Fibroblast of lung (primary cell): ENCODE results near the gene LY6G6F. TPM values are rescaled to one million over a fixed set of nuclear protein-coding genes. Genes with fewer than 3 reads are reported as not detected.
A peak's percentile ranks its signal among the peaks of the same experiment; 100 is the strongest.

Source experiments
- DNase-seq, 2 donors: peaks; one replicate each; pipeline versions ENCODE4 v3.0.0 to v3.0.0-alpha.2; 2010; ENCODE audit warnings: low read depth in 2 of 2
- H2AFZ ChIP-seq: 2 replicates; pipeline ENCODE4 v1.5.1; 2012; ENCODE audit warnings: low read length, control low read depth, inconsistent platforms
- H3K27ac ChIP-seq: 2 replicates; pipeline ENCODE4 v1.5.1; 2011; ENCODE audit warnings: low read length, control low read depth; ENCODE audit not compliant: insufficient read depth
- H3K27me3 ChIP-seq: 2 replicates; pipeline ENCODE4 v1.5.1; 2011; ENCODE audit warnings: mild to moderate bottlenecking, low read length; ENCODE audit not compliant: control insufficient read depth, insufficient read depth
- H3K36me3 ChIP-seq: 2 replicates; pipeline ENCODE4 v1.5.1; 2011; ENCODE audit warnings: low read length; ENCODE audit not compliant: control insufficient read depth, insufficient read depth
- H3K4me1 ChIP-seq: 2 replicates; pipeline ENCODE4 v1.5.1; 2011; ENCODE audit warnings: low read length; ENCODE audit not compliant: control insufficient read depth, insufficient read depth; ENCODE audit errors: extremely low read depth
- H3K4me2 ChIP-seq: 2 replicates; pipeline ENCODE4 v1.5.1; 2011; ENCODE audit warnings: low read length, control low read depth; ENCODE audit not compliant: insufficient read depth; ENCODE audit errors: extremely low read depth
- H3K4me3 ChIP-seq, 4 experiments: fragments of 200-600 bp in 1 of 4; sonication (generic) in 1 of 4; replicated peaks in 1 of 4; 2 replicates each; pipeline ENCODE4 v1.5.1; 2011 to 2016; ENCODE audit warnings: low read length in 4 of 4, low read depth in 3 of 4, mild to moderate bottlenecking in 3 of 4, control low read depth in 2 of 4, inconsistent platforms in 1 of 4, mixed read lengths in 1 of 4; ENCODE audit not compliant: insufficient read depth in 1 of 4; ENCODE audit errors: control extremely low read depth in 1 of 4
- H3K79me2 ChIP-seq: 2 replicates; pipeline ENCODE4 v1.5.1; 2012; ENCODE audit warnings: mild to moderate bottlenecking, low read length, inconsistent platforms; ENCODE audit not compliant: control insufficient read depth, insufficient read depth
- H3K9ac ChIP-seq: 2 replicates; pipeline ENCODE4 v1.5.1; 2011; ENCODE audit warnings: mild to moderate bottlenecking, low read length, control low read depth; ENCODE audit not compliant: insufficient read depth
- H3K9me3 ChIP-seq: 2 replicates; pipeline ENCODE4 v1.5.1; 2012; ENCODE audit warnings: low read depth, low read length; ENCODE audit not compliant: control insufficient read depth, insufficient read depth
- H4K20me1 ChIP-seq: 2 replicates; pipeline ENCODE4 v1.5.1; 2011; ENCODE audit warnings: low read length; ENCODE audit not compliant: control insufficient read depth, insufficient read depth; ENCODE audit errors: extremely low read depth
- CTCF ChIP-seq, 2 donors: IDR thresholded peaks in 1 of 2; conservative IDR thresholded peaks in 1 of 2; 1 replicate in 1 of 2; 2 replicates in 1 of 2; pipeline ENCODE4 v1.5.1; 2011 to 2012; ENCODE audit warnings: low read length in 2 of 2, control low read depth in 1 of 2, inconsistent platforms in 1 of 2, low read depth in 1 of 2, mild to moderate bottlenecking in 1 of 2
- EZH2 ChIP-seq: IDR thresholded peaks from 2 replicates; pipeline ENCODE4 v1.5.1; 2012; ENCODE audit warnings: low read length, control low read depth, mild to moderate bottlenecking; ENCODE audit errors: missing control alignments
- polyA plus RNA-seq, 2 donors: library from polyadenylated mRNA; depleted of rRNA in 1 of 2; stranded (reverse) in 1 of 2; unstranded in 1 of 2; fragments of >200 nt; gene quantifications; 2 replicates each; pipeline ENCODE4 v1.2.1, GENCODE V29; 2011 to 2012; ENCODE audit warnings: missing spikeins in 1 of 2
- total RNA-seq: library from RNA; depleted of rRNA; stranded (reverse); fragments of >200 nt; gene quantifications from 2 replicates; pipeline ENCODE4 v1.2.1, GENCODE V29; 2014

The LY6G6F gene
- total and polyA plus RNA-seq, 2 donors (not counting 1 experiment from before 2014, with no cell fraction given): not detected

- Histone ChIP-seq H3K36me3 (peaks cover 15% of the 10 kb centered on the region), H3K9me3 (no peaks in the 10 kb centered on the region), H3K9ac (peak overlapping the region; percentile 77), H4K20me1 (no peaks in the 10 kb centered on the region), H2AFZ (peak overlapping the region; percentile 41), H3K4me2 (peak overlapping the region; percentile 98), H3K4me3 (peak overlapping the region; percentile 89 to 99 (median 97)), H3K4me1 (peaks cover 32% of the 10 kb centered on the region), H3K27me3 (no peaks in the 10 kb centered on the region), H3K79me2 (peaks cover 52% of the 10 kb centered on the region), H3K27ac (peak overlapping the region; percentile 88)
- DNase-seq: no peak
- TF ChIP-seq CTCF (conservative IDR thresholded peaks at IDR 0.05 in 1 of 2, IDR thresholded peaks at IDR 0.05 in 1 of 2; ENCODE audit: low read depth in 1 of 2, low read length in 2 of 2) (no peak), EZH2 (no peak)
These were observed 30.2 kb downstream of the LY6G6F start for GRCh38 chr6:31736768-31737314.

GRCh38 chr6:31737315-31737990, 30.8 kb downstream of the LY6G6F start:
- DNase-seq: peak in 1 of 2 donors; percentile 65
- Histone ChIP-seq H4K20me1 (no peaks in the 10 kb centered on the region), H3K36me3 (peaks cover 9% of the 10 kb centered on the region), H3K79me2 (peaks cover 48% of the 10 kb centered on the region), H3K4me1 (peaks cover 31% of the 10 kb centered on the region), H3K27ac (peak overlapping the region; percentile 79), H3K9ac (no peak overlapping the region), H3K9me3 (no peaks in the 10 kb centered on the region), H3K4me3 (peak overlapping the region in 1 of 4 experiments; percentile 19), H3K27me3 (no peaks in the 10 kb centered on the region), H3K4me2 (peak overlapping the region; percentile 49), H2AFZ (no peak overlapping the region)
- TF ChIP-seq EZH2: no peak
- no peak for TF ChIP-seq CTCF (conservative IDR thresholded peaks at IDR 0.05 in 1 of 2, IDR thresholded peaks at IDR 0.05 in 1 of 2; ENCODE audit: low read depth in 1 of 2, low read length in 2 of 2)

- Histone ChIP-seq H3K9ac (no peak overlapping the region), H2AFZ (peak overlapping the region; percentile 42), H4K20me1 (no peaks in the 10 kb centered on the region), H3K4me2 (peak overlapping the region; percentile 55), H3K9me3 (no peaks in the 10 kb centered on the region), H3K36me3 (peaks cover 7% of the 10 kb centered on the region), H3K4me3 (peak overlapping the region in 2 of 4 experiments; percentile 17 to 19), H3K27me3 (no peaks in the 10 kb centered on the region), H3K27ac (peak overlapping the region; percentile 79), H3K79me2 (peaks cover 44% of the 10 kb centered on the region), H3K4me1 (peaks cover 31% of the 10 kb centered on the region)
- DNase-seq: peak; percentile 84 to 87
- TF ChIP-seq CTCF (conservative IDR thresholded peaks at IDR 0.05 in 1 of 2, IDR thresholded peaks at IDR 0.05 in 1 of 2; ENCODE audit: low read depth in 1 of 2, low read length in 2 of 2): peak; percentile 24 to 34
- TF ChIP-seq EZH2: no peak
These were observed 31.6 kb downstream of the LY6G6F start for GRCh38 chr6:31737991-31738979.
